Measurements from ENCODE around the gene ARID1B.
A peak's percentile ranks its signal among the peaks of the same experiment; 100 is the strongest.
"Not testable (repeated sequence)": the region's sequence is repeated elsewhere in the genome, so short reads cannot be mapped to it uniquely, and the experiment has no call there.

The ARID1B gene

GRCh38 chr6:157137501-157137900 lies 360.3 kb downstream of the ARID1B start:
- Mint-ChIP-seq H3K36me3 (peaks cover 19% of the 10 kb centered on the region), H3K27ac (peak overlapping the region; percentile 29), H3K9me3 (no peaks in the 10 kb centered on the region), H3K4me3 (no peak overlapping the region), H3K4me1 (peaks cover 14% of the 10 kb centered on the region)
- ATAC-seq (no peak), DNase-seq (ENCODE audit: low spot score in 2 of 2) (no peak)

- H3K27ac Mint-ChIP-seq, result no peak overlapping the region
- no peak for ATAC-seq
Measured at GRCh38 chr6:157139054-157139708, 362.0 kb downstream of the ARID1B start.

GRCh38 chr6:157143171-157143889 lies 366.2 kb downstream of the ARID1B start:
- H3K27ac Mint-ChIP-seq, result no peak overlapping the region
- ATAC-seq, result peak; percentile 100
- peak; percentile 27 to 73 for DNase-seq (ENCODE audit: low spot score in 2 of 2)
- H3K36me3 Mint-ChIP-seq, result peaks cover 24% of the 10 kb centered on the region
- H3K9me3 Mint-ChIP-seq, result no peaks in the 10 kb centered on the region
- H3K4me3 Mint-ChIP-seq, result peak overlapping the region; percentile 23
- H3K4me1 Mint-ChIP-seq, result peaks cover 53% of the 10 kb centered on the region

More at GRCh38 chr6:157139054-157139708, 362.0 kb downstream of the ARID1B start:
- peaks cover 29% of the 10 kb centered on the region for H3K4me1 Mint-ChIP-seq
- no peak for DNase-seq (ENCODE audit: low spot score in 2 of 2)
- H3K9me3 Mint-ChIP-seq, result no peaks in the 10 kb centered on the region
- peaks cover 19% of the 10 kb centered on the region for H3K36me3 Mint-ChIP-seq
- H3K4me3 Mint-ChIP-seq, result no peak overlapping the region

- no peak overlapping the region for H3K27ac Mint-ChIP-seq
- peaks cover 27% of the 10 kb centered on the region for H3K36me3 Mint-ChIP-seq
- no peaks in the 10 kb centered on the region for H3K9me3 Mint-ChIP-seq
- DNase-seq (ENCODE audit: low spot score in 2 of 2) (no peak), ATAC-seq (no peak)
- H3K4me3 Mint-ChIP-seq, result no peak overlapping the region
- peaks cover 49% of the 10 kb centered on the region for H3K4me1 Mint-ChIP-seq
Measured at GRCh38 chr6:157143890-157144798, 367.0 kb downstream of the ARID1B start.

- no peak for DNase-seq (ENCODE audit: low spot score in 2 of 2)
- H3K4me1 Mint-ChIP-seq, result peaks cover 49% of the 10 kb centered on the region
Measured at GRCh38 chr6:157144859-157145568, 367.8 kb downstream of the ARID1B start.

GRCh38 chr6:157145656-157146285 lies 368.6 kb downstream of the ARID1B start:
- no peaks in the 10 kb centered on the region for H3K9me3 Mint-ChIP-seq
- no peak overlapping the region for H3K27ac Mint-ChIP-seq
- no peak for ATAC-seq
- peaks cover 28% of the 10 kb centered on the region for H3K36me3 Mint-ChIP-seq
- no peak overlapping the region for H3K4me3 Mint-ChIP-seq
- no peak for DNase-seq (ENCODE audit: low spot score in 2 of 2)
- H3K4me1 Mint-ChIP-seq, result peaks cover 49% of the 10 kb centered on the region

More at GRCh38 chr6:157144859-157145568, 367.8 kb downstream of the ARID1B start:
- Mint-ChIP-seq H3K9me3 (no peaks in the 10 kb centered on the region), H3K36me3 (peaks cover 33% of the 10 kb centered on the region), H3K4me3 (no peak overlapping the region), H3K27ac (no peak overlapping the region)
- ATAC-seq, result no peak

- not testable (repeated sequence) for H3K9me3 Mint-ChIP-seq; DNase-seq (ENCODE audit: low spot score in 2 of 2); ATAC-seq; H3K4me3 Mint-ChIP-seq
- Mint-ChIP-seq H3K27ac (peak overlapping the region; percentile 77), H3K36me3 (peaks cover 31% of the 10 kb centered on the region), H3K4me1 (peaks cover 49% of the 10 kb centered on the region)
Measured at GRCh38 chr6:157147054-157148026, 370.2 kb downstream of the ARID1B start.

GRCh38 chr6:157148391-157149323 lies 371.5 kb downstream of the ARID1B start:
- Mint-ChIP-seq H3K4me1 (peaks cover 39% of the 10 kb centered on the region), H3K27ac (no peak overlapping the region), H3K4me3 (no peak overlapping the region), H3K36me3 (peaks cover 40% of the 10 kb centered on the region), H3K9me3 (no peaks in the 10 kb centered on the region)
- ATAC-seq, result no peak
- no peak for DNase-seq (ENCODE audit: low spot score in 2 of 2)

GRCh38 chr6:157150076-157150475 lies 372.9 kb downstream of the ARID1B start:
- Mint-ChIP-seq H3K4me3 (no peak overlapping the region), H3K27ac (no peak overlapping the region)
- ATAC-seq, result no peak

GRCh38 chr6:157151029-157151428 lies 373.9 kb downstream of the ARID1B start:
- no peak for DNase-seq (ENCODE audit: low spot score in 2 of 2)
- H3K4me3 Mint-ChIP-seq, result no peak overlapping the region
- H3K4me1 Mint-ChIP-seq, result peaks cover 15% of the 10 kb centered on the region
- no peak for ATAC-seq
- H3K27ac Mint-ChIP-seq, result no peak overlapping the region
- H3K9me3 Mint-ChIP-seq, result no peaks in the 10 kb centered on the region
- peaks cover 54% of the 10 kb centered on the region for H3K36me3 Mint-ChIP-seq

More at GRCh38 chr6:157150076-157150475, 372.9 kb downstream of the ARID1B start:
- H3K9me3 Mint-ChIP-seq, result no peaks in the 10 kb centered on the region
- peaks cover 54% of the 10 kb centered on the region for H3K36me3 Mint-ChIP-seq
- peaks cover 25% of the 10 kb centered on the region for H3K4me1 Mint-ChIP-seq
- DNase-seq (ENCODE audit: low spot score in 2 of 2), result no peak

GRCh38 chr6:157151989-157152388 lies 374.8 kb downstream of the ARID1B start:
- no peaks in the 10 kb centered on the region for H3K9me3 Mint-ChIP-seq
- no peak for ATAC-seq
- H3K27ac Mint-ChIP-seq, result no peak overlapping the region
- no peak for DNase-seq (ENCODE audit: low spot score in 2 of 2)
- H3K36me3 Mint-ChIP-seq, result peaks cover 56% of the 10 kb centered on the region
- H3K4me1 Mint-ChIP-seq, result peaks cover 6% of the 10 kb centered on the region
- no peak overlapping the region for H3K4me3 Mint-ChIP-seq

GRCh38 chr6:157152556-157152955 lies 375.4 kb downstream of the ARID1B start:
- H3K4me3 Mint-ChIP-seq, result no peak overlapping the region
- ATAC-seq (no peak), DNase-seq (ENCODE audit: low spot score in 2 of 2) (no peak)
- H3K4me1 Mint-ChIP-seq, result peaks cover 5% of the 10 kb centered on the region
- H3K27ac Mint-ChIP-seq, result no peak overlapping the region
- H3K9me3 Mint-ChIP-seq, result no peaks in the 10 kb centered on the region
- H3K36me3 Mint-ChIP-seq, result peaks cover 60% of the 10 kb centered on the region

- peaks cover 37% of the 10 kb centered on the region for H3K36me3 Mint-ChIP-seq
- no peak overlapping the region for H3K27ac Mint-ChIP-seq
- H3K4me1 Mint-ChIP-seq, result no peaks in the 10 kb centered on the region
- DNase-seq (ENCODE audit: low spot score in 2 of 2) (no peak), ATAC-seq (no peak)
- no peak overlapping the region for H3K4me3 Mint-ChIP-seq
- no peaks in the 10 kb centered on the region for H3K9me3 Mint-ChIP-seq
Measured at GRCh38 chr6:157155804-157156203, 378.6 kb downstream of the ARID1B start.

Data from stimulated activated effector memory CD8-positive, alpha-beta T cell treated with anti-CD3 and anti-CD28 coated beads, Interleukin-12 subunit alpha, Interleukin-12 subunit beta, amount 100 ng/mL, for 72 hours (primary cell).